Neural cell (in vitro differentiated cells): ENCODE results near the gene SH3D19.

Experiments
- EP300 ChIP-seq: fragments of 450-650 bp; conservative IDR thresholded peaks from 2 replicates; pipeline ENCODE4 v1.6.1; 2014; ENCODE audit warnings: antibody characterized with exemption, mild to moderate bottlenecking, moderate library complexity; ENCODE audit not compliant: poor library complexity, severe bottlenecking
- EZH2 ChIP-seq: fragments of 200-600, 300-800 bp; shearing (Covaris generic), sonication (generic); IDR thresholded peaks from 2 replicates; pipeline ENCODE4 v1.6.1; 2014; ENCODE audit warnings: antibody characterized with exemption, low read length, borderline replicate concordance, mild to moderate bottlenecking; ENCODE audit not compliant: insufficient read depth, poor library complexity, severe bottlenecking
- MXI1 ChIP-seq: fragments of 450-650 bp; conservative IDR thresholded peaks from 2 replicates; pipeline ENCODE4 v1.6.1; 2014; ENCODE audit warnings: antibody characterized with exemption, mild to moderate bottlenecking; ENCODE audit not compliant: poor library complexity, severe bottlenecking
- POLR2AphosphoS5 ChIP-seq: IDR thresholded peaks from 2 replicates; pipeline ENCODE4 v1.6.1; 2012
- RAD21 ChIP-seq: fragments of 450-650 bp; conservative IDR thresholded peaks from 2 replicates; pipeline ENCODE4 v1.6.1; 2014; ENCODE audit warnings: antibody characterized with exemption, mild to moderate bottlenecking, moderate library complexity
- SMC3 ChIP-seq: fragments of 450-650 bp; conservative IDR thresholded peaks from 2 replicates; pipeline ENCODE4 v1.6.1; 2014; ENCODE audit warnings: antibody characterized with exemption, mild to moderate bottlenecking, moderate library complexity; ENCODE audit not compliant: poor library complexity
- TF ChIP-seq, protein P1 (sequence below): fragments of 450-650 bp; IDR thresholded peaks from 2 replicates; pipeline ENCODE4 v1.5.1; 2014; ENCODE audit warnings: antibody characterized with exemption, mild to moderate bottlenecking, moderate library complexity; ENCODE audit not compliant: poor library complexity, severe bottlenecking
- TF ChIP-seq, protein P2 (sequence below): IDR thresholded peaks from 2 replicates; pipeline ENCODE4 v1.6.1; 2012; ENCODE audit warnings: borderline replicate concordance

DNA sequence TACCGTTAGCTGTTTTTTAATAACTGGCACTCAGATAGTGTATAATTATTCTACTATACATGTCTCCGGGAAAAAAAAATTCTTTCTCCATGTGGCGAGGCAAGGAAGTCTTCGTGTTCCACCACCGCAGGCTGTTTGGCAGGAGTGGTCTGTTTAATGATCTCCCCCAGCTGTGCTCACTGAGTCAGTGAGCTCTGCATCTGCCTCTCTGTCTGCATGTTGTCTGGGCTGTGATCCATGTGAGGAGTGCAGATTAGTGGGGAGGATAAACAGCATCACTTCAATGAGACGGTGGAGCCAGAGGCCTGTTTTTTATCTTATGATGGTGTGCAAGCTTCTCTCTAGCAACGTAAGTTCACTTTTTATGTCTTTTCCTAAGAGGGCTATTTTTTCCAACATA is 156.2 kb downstream of the SH3D19 start:
- TF ChIP-seq, protein P1, sequence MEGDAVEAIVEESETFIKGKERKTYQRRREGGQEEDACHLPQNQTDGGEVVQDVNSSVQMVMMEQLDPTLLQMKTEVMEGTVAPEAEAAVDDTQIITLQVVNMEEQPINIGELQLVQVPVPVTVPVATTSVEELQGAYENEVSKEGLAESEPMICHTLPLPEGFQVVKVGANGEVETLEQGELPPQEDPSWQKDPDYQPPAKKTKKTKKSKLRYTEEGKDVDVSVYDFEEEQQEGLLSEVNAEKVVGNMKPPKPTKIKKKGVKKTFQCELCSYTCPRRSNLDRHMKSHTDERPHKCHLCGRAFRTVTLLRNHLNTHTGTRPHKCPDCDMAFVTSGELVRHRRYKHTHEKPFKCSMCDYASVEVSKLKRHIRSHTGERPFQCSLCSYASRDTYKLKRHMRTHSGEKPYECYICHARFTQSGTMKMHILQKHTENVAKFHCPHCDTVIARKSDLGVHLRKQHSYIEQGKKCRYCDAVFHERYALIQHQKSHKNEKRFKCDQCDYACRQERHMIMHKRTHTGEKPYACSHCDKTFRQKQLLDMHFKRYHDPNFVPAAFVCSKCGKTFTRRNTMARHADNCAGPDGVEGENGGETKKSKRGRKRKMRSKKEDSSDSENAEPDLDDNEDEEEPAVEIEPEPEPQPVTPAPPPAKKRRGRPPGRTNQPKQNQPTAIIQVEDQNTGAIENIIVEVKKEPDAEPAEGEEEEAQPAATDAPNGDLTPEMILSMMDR: no peak
- TF ChIP-seq POLR2AphosphoS5: no peak
- no peak for TF ChIP-seq EZH2
- TF ChIP-seq EP300: no peak
- no peak for TF ChIP-seq RAD21
- TF ChIP-seq, protein P2, sequence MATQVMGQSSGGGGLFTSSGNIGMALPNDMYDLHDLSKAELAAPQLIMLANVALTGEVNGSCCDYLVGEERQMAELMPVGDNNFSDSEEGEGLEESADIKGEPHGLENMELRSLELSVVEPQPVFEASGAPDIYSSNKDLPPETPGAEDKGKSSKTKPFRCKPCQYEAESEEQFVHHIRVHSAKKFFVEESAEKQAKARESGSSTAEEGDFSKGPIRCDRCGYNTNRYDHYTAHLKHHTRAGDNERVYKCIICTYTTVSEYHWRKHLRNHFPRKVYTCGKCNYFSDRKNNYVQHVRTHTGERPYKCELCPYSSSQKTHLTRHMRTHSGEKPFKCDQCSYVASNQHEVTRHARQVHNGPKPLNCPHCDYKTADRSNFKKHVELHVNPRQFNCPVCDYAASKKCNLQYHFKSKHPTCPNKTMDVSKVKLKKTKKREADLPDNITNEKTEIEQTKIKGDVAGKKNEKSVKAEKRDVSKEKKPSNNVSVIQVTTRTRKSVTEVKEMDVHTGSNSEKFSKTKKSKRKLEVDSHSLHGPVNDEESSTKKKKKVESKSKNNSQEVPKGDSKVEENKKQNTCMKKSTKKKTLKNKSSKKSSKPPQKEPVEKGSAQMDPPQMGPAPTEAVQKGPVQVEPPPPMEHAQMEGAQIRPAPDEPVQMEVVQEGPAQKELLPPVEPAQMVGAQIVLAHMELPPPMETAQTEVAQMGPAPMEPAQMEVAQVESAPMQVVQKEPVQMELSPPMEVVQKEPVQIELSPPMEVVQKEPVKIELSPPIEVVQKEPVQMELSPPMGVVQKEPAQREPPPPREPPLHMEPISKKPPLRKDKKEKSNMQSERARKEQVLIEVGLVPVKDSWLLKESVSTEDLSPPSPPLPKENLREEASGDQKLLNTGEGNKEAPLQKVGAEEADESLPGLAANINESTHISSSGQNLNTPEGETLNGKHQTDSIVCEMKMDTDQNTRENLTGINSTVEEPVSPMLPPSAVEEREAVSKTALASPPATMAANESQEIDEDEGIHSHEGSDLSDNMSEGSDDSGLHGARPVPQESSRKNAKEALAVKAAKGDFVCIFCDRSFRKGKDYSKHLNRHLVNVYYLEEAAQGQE: no peak
- TF ChIP-seq MXI1: no peak
- TF ChIP-seq SMC3: no peak
